IPS-NIHi11 (cell line): ENCODE data around the gene RGS3.
"Not testable (repeated sequence)": the region's sequence is repeated elsewhere in the genome, so short reads cannot be mapped to it uniquely, and the experiment has no call there.

Source experiments
- DNase-seq: peaks from one replicate; pipeline ENCODE4 v3.0.0; 2012; ENCODE audit warnings: mixed read lengths, low spot score

Gene RGS3

DNA sequence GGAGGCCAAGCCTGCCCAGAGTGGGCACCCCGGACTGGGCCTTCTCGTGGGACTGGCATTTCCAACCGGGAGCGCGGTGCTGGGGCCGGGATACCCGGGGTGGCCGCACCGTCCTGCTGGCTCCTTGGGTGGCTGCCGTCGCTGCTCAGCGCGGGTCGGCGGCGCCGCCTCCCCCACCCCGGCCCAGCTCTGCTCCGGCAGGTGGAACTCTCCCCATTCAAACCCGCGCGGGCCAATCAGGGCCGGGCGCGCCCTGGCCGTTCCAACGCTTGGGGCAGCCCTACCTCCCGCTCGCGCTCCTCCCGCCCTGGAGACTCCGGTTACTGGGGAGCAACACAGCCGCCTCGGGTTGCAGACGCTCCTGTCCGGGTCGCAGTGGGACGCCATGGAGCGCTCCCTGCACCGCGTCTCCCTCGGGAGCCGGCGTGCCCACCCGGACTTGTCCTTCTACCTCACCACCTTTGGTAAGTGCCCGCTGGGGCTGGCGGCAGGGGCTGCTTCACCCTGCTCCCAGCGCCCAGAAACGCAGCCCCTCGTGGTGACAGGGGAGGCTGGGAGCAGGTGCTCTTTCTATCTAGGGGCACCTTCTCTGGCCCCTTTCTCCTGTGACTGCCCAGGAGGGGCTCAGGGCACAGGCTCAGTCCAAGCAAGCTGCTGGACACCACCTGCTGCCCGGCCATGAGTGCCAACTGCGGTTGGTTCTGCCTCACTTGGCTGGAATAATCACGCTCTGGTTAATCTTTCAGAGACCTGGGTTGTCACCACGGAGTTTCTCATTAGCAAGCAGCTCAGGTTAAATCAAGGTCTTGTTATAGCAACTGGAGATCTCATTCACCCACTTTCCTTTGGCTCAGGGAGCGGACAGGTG is at the start of gene RGS3:
RGS3 (plus strand) TSS at position 310 of the 868 bp plus-strand sequence; CDS start at position 386, 76 bp downstream.
- peak; percentile 96 for DNase-seq

DNA sequence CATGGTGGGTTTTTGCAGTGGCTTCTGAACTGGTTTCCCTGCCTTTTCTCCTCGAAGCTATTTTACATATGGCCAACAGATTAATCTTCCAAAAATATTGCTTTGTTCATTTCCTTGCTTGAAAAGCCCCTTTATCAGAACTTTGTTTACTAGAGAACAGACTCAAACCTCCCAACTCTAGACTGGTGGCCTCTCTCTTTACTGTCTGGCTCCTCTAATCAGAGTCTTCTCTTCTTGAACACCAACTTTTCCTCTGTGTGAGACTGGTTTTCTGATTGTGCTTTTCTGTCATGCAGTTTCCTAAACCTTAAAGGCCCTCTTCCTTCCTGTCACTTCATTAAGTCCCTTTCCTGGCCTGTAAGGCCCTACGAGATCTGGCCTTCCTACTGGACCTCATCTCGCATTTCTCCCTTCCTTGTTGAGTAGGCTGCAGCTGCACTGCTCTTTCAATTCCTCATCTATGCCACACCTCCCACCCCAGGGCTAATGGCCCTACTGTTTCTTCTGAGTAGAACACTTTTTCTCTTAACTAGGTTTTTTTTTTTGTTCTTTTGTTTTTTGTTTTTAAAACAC is 47.3 kb upstream of the RGS3 start:
- DNase-seq, result no peak

DNA sequence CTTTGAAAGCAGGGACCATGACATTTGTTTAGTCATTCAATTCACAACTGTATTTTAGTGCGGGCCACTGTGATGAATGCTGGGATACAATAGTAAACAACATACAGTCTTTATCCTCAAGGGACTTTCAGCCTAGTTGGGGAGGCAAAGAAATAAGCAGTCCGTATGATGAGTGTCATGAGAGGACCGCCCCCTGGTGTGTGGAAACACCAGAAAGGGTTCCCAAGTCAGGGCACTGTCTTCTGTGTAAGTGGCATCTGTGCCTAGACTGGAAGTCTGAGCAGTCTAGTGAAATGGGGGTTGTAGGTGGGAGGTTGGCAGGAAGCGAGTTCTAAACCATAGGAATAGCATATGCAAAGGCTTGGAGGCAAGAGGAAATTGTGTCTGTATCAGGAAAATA is 46.2 kb upstream of the RGS3 start:
- DNase-seq, result no peak

DNA sequence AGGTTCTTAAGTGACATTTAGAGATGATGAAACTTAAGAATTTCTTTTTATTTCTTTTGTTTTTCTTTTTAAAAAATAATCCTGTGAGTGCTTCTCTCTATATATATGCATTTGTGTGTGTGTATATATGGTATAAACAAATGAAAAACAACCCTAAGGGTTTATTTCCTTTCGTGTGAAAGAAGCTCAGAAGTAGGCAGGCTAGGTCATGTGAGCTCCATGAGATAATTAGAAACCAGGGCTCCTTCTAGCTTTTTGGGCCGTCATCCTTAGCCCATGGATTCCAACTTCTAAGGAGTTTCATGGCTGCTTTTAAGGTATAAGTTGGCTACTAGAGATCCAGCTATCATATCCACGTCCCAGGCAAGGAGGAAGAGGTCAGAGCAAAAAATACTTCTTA is 41.8 kb upstream of the RGS3 start:
- DNase-seq, result no peak

DNA sequence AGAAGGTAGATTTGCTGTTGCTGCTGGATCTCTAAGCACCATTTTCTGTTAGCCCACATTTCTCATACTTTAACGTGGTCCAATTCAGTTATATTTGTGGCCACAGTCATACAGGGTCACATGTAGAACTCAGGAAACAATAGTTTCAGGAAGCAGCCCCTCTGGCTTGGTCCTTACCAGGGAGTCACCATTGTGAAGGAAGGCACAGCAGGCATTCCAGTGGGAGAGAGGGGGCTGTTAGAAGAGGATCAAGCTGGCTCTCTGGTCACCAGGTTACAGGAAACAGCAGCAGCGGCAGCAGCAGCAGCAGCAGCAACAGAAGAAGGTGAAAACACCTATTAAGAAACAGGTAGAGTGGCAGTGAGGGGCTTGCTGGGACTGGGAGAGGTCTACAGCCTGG is 38.5 kb upstream of the RGS3 start:
- DNase-seq, result peak; percentile 11

DNA sequence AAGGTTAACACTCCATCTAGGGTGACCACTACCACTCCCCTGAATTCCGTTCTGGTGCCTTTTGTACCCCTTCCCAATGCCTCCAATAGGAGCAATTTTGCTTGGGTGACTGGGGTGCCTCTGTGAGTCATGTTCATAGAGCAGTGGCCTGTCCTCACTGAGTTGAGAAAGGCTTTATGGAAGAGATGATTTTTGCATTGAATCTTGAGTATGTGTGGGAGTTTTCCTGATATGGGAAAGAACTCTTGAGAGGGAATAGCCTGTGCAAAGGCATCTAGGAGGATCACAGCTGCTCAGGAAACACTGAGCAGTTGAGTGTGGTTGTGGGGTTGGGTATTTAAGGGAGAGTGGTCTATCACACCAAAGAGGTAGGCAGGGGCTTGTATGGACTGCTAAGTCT is 36.8 kb upstream of the RGS3 start:
- DNase-seq, result no peak

DNA sequence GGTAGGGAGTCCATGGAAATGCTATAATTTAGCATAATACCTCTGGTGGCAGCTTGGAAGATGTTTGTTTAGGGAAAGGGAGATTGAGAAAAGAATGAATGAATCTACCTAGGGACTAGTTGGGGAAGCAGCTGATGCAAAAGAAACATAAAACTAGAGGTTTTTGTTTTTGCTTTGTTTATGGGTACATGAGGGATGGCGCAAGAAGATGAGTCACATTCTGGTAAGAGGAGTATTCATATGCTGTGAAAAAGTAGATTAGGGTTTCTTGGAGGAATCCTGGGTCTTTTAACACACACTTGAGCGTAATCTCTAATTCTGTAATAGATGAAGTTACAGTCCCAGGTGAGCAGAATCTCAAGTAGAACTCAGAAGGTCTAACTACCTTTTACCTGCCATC is 35.9 kb upstream of the RGS3 start:
- no peak for DNase-seq

DNA sequence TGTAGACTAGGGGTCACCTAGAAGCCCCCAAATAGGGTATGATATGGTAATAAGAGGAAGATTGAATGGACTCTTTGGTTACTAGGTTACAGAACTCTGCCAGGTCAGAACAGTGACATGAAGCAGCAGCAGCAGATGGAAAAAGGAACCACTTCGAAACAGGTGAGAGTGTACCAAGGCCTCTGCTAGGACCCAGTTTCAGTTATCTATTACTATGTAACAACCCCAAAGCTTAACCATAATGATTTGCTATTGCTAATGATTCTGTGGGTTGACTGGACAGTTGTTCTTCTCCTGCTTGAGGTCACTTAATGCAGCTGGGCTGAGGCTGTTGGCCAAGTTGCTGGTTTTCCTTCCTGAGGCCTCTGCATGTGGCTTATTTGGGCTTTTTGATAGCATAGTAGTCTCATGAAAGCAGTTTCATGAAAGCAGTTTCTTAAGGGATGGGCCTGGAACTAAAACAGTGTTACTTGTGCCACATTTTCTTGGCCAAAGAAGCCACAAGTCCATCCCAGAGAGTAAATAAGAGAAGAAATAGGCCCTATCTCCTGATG is 35.4 kb upstream of the RGS3 start:
- DNase-seq, result no peak

DNA sequence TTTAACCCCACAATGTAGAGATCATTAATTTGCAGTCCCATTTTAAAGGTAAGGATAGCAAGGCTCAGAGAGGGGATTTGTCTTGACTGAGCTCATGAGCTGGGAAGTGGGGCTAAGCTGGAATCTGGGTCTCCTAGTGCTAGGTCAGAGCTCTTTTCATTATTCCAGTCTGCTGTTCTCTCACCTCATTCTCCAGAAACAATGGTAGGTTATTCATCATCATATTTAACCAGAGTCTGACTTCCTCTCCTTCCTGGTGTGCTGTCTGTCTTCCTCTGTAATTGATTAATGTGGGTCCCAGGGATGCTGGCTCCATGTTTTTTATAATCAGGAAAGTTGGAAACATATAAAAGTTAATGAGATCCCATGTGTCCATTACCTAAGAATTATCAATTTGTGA is 32.3 kb upstream of the RGS3 start:
- no peak for DNase-seq

DNA sequence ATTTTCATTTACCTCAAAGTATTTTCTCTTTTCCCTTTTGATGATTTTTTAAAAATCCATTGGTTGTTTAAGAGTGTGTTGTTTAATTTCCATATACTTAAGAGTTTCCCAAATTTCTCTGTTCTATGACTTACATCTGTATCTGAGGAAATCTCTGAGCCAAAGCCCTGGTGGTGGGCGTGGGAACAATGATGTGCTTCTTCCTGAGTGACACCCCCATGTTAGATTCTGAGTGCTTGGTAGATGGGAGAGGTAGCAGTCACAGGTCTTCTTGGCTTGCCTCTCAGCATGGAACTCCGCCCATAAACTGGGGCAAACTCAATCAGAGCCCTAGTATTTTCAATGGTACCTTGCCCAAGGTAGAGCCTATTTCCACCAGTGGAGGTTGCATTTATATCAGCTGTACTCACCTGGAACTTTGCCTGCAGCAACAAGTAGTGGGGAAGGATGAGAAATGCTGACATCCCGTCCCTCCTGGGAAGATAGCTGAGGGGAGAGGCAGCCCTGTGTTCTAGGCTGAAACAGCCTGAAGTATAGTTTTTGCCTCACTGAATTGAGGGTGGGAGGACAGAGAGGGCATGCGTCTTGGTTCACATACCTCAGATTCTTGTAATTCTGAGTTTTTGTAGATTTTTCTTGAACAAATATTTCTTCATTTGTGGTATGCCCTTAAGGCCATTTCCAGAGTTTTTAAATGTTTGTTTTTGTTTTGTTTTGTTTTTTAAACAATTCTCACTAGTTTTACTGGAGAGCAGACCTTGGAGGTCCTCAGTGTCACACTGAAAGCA is 26.6 kb upstream of the RGS3 start:
- DNase-seq, result no peak

DNA sequence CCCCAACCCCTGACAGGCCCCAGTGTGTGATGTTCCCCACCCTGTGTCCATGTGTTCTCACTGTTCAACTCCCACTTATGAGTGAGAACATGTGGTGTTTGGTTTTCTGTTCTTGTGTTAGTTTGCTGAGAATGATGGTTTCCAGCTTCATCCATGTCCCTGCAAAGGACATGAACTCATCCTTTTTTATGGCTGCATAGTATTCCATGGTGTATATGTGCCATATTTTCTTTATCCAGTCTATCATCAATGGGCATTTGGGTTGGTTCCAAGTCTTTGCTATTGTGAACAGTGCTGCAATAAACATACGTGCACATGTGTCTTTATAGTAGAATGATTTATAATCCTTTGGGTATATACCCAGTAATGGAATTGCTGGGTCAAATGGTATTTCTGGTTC is 25.8 kb upstream of the RGS3 start:
- DNase-seq, result not testable (repeated sequence)

DNA sequence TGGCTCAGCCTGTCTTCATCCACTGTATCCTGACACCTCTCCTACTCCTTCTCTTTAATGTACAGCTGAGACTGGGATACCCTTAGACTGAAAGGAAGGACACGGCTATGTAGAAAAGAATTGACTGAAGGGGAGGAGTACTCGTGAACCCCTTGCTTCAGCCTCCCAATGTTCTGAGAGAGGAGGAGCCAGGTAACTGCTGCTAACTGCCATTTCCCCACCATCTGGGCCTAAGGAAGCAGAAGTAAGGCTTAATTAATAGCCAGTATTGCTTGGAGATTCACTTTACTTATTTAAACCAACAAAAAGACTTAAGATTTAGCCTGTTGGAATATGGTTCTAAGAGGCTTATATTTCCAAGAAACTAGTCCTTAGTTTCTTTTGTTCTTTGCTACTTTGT is 18.8 kb upstream of the RGS3 start:
- no peak for DNase-seq

DNA sequence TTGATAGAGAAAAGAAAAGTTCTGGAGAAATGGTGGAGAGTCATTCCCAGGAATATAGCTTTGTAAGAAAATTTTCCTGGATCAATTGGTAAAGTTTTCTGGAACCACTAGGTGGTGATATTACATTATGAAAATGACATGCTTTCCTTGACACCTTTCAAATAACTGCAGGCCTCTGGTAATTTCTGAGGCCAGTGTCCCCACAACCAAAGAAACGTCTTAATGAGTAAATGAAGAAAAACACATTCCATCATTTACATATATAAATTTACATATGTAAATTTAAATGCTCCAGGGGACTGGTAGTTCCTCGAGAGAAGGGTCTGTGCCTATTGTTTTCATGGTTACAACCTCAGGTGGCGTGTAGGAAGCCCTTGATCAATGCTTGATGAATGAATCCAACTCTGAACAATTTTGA is 17.2 kb upstream of the RGS3 start:
- peak; percentile 65 for DNase-seq

DNA sequence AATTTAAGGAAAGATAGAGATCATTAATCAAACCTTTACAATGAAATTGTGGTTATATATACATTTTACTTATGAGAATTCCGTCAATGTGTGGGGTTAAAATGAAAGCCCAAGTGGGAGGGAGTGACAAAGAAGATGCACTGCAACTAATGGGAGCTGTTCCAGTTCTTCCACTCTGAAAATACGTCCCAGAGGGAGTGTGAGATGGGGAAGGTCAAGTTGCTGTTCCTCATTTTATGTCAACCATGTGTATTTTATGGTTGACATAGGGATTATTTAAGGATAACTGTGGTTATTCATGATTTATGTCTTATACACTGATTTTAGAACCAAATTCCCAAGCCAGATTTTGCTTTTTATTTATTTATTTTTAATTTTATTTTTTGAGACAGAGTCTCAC is 14.2 kb upstream of the RGS3 start:
- peak; percentile 1 for DNase-seq

DNA sequence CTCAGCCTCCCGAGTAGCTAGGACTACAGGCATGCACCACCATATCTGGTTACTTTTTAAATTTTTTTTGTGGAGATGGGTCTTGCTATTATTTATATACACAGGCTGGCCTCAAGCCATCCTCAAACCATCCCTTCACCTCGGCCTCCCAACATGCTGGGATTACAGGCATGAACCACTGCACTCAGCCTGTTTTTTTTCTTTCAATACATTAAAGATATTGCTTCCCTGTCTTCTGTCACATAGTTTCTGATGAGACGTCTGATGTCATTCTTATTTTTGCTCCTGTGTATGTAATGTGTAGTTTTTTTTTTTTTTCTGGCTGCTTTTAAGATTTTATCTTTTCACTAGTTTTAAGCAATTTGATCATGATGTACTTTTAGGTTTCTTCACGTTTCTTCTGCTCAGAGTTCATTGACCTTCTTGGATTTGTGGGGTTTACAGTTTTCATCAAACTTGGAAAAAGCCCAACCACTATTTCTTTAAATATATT is 11.4 kb upstream of the RGS3 start:
- DNase-seq, result no peak

DNA sequence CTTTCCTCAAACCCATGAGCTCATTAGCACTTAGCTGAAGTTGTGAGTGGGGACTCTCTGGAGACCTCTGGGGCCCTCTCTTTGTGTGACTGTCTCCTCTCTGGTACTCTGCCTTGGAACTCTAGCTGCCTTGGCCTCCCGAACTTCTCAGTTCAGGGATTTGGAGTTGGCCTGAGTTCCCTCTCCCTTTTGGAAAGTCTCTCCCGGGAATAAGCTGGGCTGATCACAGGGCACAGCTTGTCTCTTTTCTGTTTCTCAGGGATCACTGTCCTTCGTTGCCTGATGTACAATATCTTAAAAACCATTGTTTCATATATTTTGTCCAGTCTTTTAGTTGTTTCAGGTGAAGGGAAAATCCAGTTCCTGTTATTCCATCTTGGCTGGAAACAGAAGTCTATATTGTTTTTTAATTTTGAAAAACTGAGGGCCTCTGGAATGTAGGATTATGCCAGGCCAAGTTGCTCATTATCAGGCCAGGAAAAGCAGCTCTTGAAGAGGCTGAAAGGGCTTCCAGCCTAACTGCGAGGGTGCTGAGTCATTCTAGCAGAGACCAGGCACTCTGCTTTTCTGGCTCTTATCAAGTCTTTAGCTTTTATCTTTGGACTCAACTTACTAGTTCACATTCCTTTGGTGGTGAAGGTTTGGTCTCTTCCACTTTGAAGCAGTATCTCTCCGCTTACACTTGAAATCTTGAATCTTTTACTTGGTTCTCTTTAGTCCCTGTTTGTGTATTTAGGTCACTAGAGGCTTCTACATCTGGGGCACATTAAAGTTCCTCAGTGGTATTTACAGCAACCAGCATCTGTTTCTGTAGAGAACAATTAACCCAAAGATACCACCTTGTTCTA is 8.4 kb upstream of the RGS3 start:
- DNase-seq, result peak; percentile 29

DNA sequence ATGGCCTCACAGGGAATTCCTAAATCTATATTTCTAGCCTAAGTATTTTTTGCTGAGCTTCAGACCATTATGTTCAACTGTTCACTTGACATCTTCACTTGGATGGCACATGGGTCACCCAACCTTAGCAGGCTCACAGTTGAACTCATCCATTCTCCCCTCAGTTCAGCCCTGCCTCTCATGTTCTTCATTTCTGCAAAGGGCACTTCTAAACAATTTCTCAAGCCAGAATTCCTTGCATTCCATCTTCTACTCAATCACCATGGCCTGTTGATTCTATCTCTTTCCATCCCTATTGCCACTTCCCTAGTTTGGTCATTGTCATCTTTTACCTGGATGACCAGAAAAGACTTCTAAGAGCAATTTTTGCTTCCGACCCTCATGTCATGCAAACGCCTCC is 7.3 kb upstream of the RGS3 start:
- no peak for DNase-seq

DNA sequence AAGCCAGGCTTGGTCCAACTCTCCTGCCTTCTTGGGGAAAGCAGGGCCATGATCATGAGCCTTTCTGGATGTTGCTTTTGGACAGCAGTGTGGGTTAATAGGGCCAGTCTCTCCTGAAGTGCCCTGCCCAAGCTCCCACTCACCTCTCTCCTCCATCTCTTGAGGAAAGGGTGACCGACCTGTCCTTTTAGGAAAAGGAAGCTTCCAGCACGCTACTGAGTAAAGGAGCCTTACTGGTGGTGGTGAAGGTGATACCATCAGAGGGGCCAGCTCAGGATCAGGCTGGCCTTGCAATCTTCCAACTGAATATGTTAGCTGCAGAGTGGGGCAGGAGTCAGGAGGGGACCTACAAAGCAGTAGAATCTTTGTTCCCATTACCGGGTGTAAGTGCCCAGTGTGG is 2.2 kb upstream of the RGS3 start:
- no peak for DNase-seq

DNA sequence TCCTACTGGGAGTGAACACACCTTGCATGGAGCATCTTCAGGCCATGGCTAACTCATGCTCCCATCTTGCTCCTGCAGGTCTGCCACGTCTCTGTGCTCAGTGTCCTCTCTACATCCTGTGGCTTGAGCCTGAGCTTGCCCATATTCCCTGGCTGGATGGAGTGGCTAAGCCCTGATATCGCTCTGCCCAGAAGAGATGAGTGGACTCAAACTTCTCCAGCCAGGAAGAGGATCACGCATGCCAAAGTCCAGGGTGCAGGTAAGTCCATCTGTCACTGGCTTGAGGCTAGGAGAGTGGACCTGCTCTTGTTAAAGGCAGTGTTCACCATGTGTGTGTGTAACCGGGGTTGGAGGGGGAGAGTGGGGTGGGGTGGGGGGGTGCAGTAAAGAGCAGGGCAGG is 1.6 kb upstream of the RGS3 start:
- no peak for DNase-seq

DNA sequence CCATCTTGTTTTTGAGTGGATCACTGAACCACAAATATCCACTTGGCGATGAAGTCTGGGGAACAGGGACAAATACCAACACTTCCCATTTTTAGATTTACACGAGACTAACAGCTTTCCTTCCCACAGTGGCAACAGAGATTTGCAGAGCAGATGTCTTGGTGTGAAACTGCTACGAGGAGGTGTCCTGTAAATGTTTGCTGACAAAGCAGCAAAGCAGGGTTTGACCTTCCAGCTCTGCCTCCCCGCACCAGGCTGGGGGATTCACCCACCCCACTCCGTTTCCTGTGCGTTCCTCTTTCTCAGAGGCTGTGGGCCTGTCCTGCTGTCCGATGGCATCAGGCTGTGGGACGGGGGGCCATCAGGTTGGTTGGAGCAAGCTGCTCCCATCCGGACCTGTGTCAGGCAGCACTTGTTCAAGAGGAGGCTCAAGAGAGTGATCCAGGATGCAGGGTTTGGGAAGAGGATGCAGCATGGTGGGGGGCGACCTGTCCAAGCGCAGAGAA is 693 bp upstream of the RGS3 start:
- peak; percentile 20 for DNase-seq

DNA sequence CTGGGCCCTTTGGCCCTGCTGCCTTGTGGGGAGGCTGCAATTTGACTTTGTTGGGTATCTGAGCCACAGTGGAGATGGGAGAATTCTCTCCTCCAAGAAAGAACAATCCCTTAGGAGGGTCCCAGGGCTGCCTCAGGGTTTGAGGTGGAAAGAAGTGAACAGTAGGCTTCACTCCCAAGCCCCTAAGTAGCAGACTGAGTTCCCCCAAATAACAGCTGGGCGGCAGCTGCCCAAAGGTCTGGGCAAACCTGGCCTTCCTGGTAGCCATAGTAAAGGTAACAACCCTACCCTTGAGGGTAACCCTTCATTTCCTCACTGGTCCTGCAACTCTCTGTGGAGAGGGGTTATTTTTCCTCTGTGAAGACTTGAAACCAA is 746 bp downstream of the RGS3 start:
- DNase-seq, result no peak
